ENCODE measurements around the gene PROM1.

The PROM1 gene

DNA sequence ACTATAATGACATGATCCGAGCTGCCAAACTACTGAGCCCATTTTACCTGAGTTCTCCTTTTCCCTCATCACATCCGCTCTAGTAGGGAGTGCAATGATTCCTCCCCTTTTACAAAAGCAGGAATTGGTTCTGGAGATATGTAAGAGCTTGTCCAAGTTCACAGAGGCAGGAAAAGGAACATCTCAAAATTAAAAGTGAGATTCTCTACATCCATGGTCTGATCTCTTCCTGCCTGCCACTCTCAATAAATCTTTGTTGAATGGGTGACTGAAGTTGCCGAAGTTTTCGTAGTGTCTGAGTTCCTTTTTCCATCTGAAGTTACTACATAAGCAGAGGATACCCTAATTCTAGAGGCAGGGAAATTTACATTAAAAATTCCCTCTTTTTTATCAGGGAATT lies 145.2 kb downstream of the PROM1 start, which contains the start of gene FGFBP1:
Gene FGFBP1, minus strand, starts transcription at position 101 of the 400 bp plus-strand sequence. CDS start 2,108 bp downstream, outside the sequence.
- H3K9me3 ChIP-seq (ENCODE audit: control extremely low read depth in 1 of 5, control insufficient read depth in 4 of 5, insufficient read depth in 2 of 5, low read depth in 1 of 5, low read length in 4 of 5): no peaks in the 10 kb centered on the region
- ChIA-PET POLR2A (no interaction called here), CTCF (interaction anchor here (0.7 to 1.1 kb wide), 4 partner anchors 20 to 459 kb away, joined by 3 to 5 read pairs (median 3); no protein-coding TSS in a partner anchor)
- H3K4me3 ChIP-seq (ENCODE audit: control insufficient read depth in 1 of 7, extremely low read depth in 1 of 7, insufficient read depth in 4 of 7, low read depth in 2 of 7, low read length in 6 of 7): no peak within 1 kb of the TSS
- no peak for DNase-seq
- H3K4me1 ChIP-seq (ENCODE audit: control extremely low read depth in 1 of 4, control insufficient read depth in 4 of 4, insufficient read depth in 4 of 4, low read length in 3 of 4): no peaks in the 10 kb centered on the region
- no peak within 1 kb of the TSS for H3K27ac ChIP-seq (ENCODE audit: insufficient read depth in 1 of 2, low read depth in 1 of 2, low read length in 2 of 2, poor library complexity in 1 of 2, severe bottlenecking in 2 of 2)
- no CpG with 5 or more reads among the region's 4 CpGs for WGBS (ENCODE audit: insufficient coverage)
- no peaks in the 10 kb centered on the region for H3K36me3 ChIP-seq (ENCODE audit: control insufficient read depth in 4 of 4, insufficient read depth in 4 of 4, low read length in 3 of 4)
- H3K27me3 ChIP-seq (replicated peaks in 2 of 5; ENCODE audit: control insufficient read depth in 4 of 5, insufficient read depth in 5 of 5, low read length in 4 of 5): peaks cover 0 to 8% (median 0%) of the 10 kb centered on the region in 5 experiments

DNA sequence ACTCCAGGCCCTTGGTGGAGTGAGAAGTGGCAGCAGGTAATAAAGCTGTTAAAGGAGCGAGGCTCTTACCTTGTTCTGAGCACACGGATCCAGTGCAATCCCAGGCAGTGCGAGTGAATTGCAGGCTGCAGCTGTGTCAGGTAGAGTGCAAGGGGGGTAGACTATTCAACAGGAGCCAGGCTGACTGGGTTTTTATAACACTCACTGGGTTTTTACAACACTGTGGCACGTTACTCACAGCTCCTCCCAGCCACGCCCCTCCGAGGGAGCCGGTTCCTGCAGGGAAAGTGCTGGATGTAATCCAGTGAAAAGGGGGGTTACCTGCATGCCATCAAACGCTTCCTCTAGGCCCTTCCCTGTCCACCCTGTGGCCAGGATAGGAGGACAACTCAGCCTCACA lies 145.6 kb downstream of the PROM1 start:
- 70% methylated on average over 8 of the region's 8 CpGs for WGBS (ENCODE audit: insufficient coverage)
- Histone ChIP-seq H3K36me3 (ENCODE audit: control insufficient read depth in 4 of 4, insufficient read depth in 4 of 4, low read length in 3 of 4) (no peaks in the 10 kb centered on the region), H3K27ac (ENCODE audit: insufficient read depth in 1 of 2, low read depth in 1 of 2, low read length in 2 of 2, poor library complexity in 1 of 2, severe bottlenecking in 2 of 2) (no peak overlapping the region), H3K9me3 (ENCODE audit: control extremely low read depth in 1 of 5, control insufficient read depth in 4 of 5, insufficient read depth in 2 of 5, low read depth in 1 of 5, low read length in 4 of 5) (no peaks in the 10 kb centered on the region), H3K4me1 (ENCODE audit: control extremely low read depth in 1 of 4, control insufficient read depth in 4 of 4, insufficient read depth in 4 of 4, low read length in 3 of 4) (no peaks in the 10 kb centered on the region), H3K4me3 (ENCODE audit: control insufficient read depth in 1 of 7, extremely low read depth in 1 of 7, insufficient read depth in 4 of 7, low read depth in 2 of 7, low read length in 6 of 7) (no peak overlapping the region), H3K27me3 (replicated peaks in 2 of 5; ENCODE audit: control insufficient read depth in 4 of 5, insufficient read depth in 5 of 5, low read length in 4 of 5) (peaks cover 0 to 8% (median 0%) of the 10 kb centered on the region in 5 experiments)
- ChIA-PET POLR2A (no interaction called here), CTCF (interaction anchor here (0.9 to 1.1 kb wide), 4 partner anchors 11 to 55 kb away, joined by 3 to 5 read pairs (median 3); no protein-coding TSS in a partner anchor)
- DNase-seq: no peak

GRCh38 chr4:15936495-15936894 lies 147.3 kb downstream of the PROM1 start:
- no peaks in the 10 kb centered on the region for H3K9me3 ChIP-seq (ENCODE audit: control extremely low read depth in 1 of 5, control insufficient read depth in 4 of 5, insufficient read depth in 2 of 5, low read depth in 1 of 5, low read length in 4 of 5)
- no peaks in the 10 kb centered on the region for H3K36me3 ChIP-seq (ENCODE audit: control insufficient read depth in 4 of 4, insufficient read depth in 4 of 4, low read length in 3 of 4)
- POLR2A ChIA-PET: no interaction called here
- CTCF ChIA-PET: no interaction called here
- no peak overlapping the region for H3K27ac ChIP-seq (ENCODE audit: insufficient read depth in 1 of 2, low read depth in 1 of 2, low read length in 2 of 2, poor library complexity in 1 of 2, severe bottlenecking in 2 of 2)
- no peak for DNase-seq
- WGBS (ENCODE audit: insufficient coverage): 89% methylated on average over 4 of the region's 4 CpGs
- peaks cover 0 to 5% (median 0%) of the 10 kb centered on the region in 5 experiments for H3K27me3 ChIP-seq (replicated peaks in 2 of 5; ENCODE audit: control insufficient read depth in 4 of 5, insufficient read depth in 5 of 5, low read length in 4 of 5)
- H3K4me1 ChIP-seq (ENCODE audit: control extremely low read depth in 1 of 4, control insufficient read depth in 4 of 4, insufficient read depth in 4 of 4, low read length in 3 of 4): no peaks in the 10 kb centered on the region
- no peak overlapping the region for H3K4me3 ChIP-seq (ENCODE audit: control insufficient read depth in 1 of 7, extremely low read depth in 1 of 7, insufficient read depth in 4 of 7, low read depth in 2 of 7, low read length in 6 of 7)

DNA sequence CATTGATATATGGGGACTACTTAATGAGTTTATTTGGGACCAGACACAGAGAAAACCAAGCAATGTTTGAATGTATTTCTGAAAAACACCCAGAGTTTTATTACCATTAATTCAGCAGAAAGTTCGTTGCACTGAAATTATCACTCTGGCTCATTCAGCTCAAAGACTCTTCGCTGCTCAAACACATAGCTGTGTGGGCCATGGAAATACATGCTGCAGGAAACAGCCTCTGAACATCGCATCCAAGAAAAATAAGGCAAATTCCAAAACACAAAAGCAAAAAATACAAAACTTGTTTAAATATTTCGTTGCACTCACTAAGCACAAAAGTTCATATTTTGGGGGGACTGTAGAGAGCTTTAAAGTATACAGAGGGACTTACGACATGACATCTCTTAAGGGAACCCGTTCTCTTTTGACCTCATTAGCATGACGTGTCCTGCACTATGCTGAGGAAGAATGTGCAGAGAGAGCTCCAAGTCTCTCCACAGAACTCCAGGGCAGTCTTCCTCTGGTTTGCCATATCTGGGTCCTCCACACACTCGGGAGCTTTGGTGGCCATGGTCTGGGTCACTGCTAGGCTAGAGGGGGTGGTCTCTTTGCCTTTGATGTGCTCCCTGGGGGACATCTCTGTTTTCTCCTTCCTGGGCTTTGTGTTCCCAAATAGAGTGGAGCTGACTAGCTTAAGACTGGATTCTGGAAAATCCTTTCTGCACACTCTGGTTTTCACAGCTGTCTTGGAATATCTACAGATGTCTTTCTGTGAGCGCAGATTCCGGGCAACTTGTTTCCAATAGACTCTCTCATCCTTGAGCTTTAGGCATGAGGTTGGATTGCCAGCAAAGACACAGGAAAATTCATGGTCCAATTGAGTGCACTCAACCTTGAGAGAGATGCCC lies 148.1 kb downstream of the PROM1 start:
- POLR2A ChIA-PET: no interaction called here
- no peak overlapping the region for H3K4me3 ChIP-seq (ENCODE audit: control insufficient read depth in 1 of 7, extremely low read depth in 1 of 7, insufficient read depth in 4 of 7, low read depth in 2 of 7, low read length in 6 of 7)
- peaks cover 0 to 5% (median 0%) of the 10 kb centered on the region in 5 experiments for H3K27me3 ChIP-seq (replicated peaks in 2 of 5; ENCODE audit: control insufficient read depth in 4 of 5, insufficient read depth in 5 of 5, low read length in 4 of 5)
- no peak overlapping the region for H3K27ac ChIP-seq (ENCODE audit: insufficient read depth in 1 of 2, low read depth in 1 of 2, low read length in 2 of 2, poor library complexity in 1 of 2, severe bottlenecking in 2 of 2)
- H3K4me1 ChIP-seq (ENCODE audit: control extremely low read depth in 1 of 4, control insufficient read depth in 4 of 4, insufficient read depth in 4 of 4, low read length in 3 of 4): no peaks in the 10 kb centered on the region
- WGBS (ENCODE audit: insufficient coverage): 90% methylated on average over 9 of the region's 10 CpGs
- H3K36me3 ChIP-seq (ENCODE audit: control insufficient read depth in 4 of 4, insufficient read depth in 4 of 4, low read length in 3 of 4): no peaks in the 10 kb centered on the region
- CTCF ChIA-PET: interaction anchor here (1.1 kb wide), 1 partner anchor 13 kb away, joined by 4 read pairs; no protein-coding TSS in a partner anchor
- H3K9me3 ChIP-seq (ENCODE audit: control extremely low read depth in 1 of 5, control insufficient read depth in 4 of 5, insufficient read depth in 2 of 5, low read depth in 1 of 5, low read length in 4 of 5): no peaks in the 10 kb centered on the region
- no peak for DNase-seq

- ChIA-PET POLR2A (no interaction called here), CTCF (interaction anchor here (0.6 to 1.3 kb wide), 4 partner anchors 9 to 126 kb away, joined by 3 to 5 read pairs (median 4); no protein-coding TSS in a partner anchor)
- Histone ChIP-seq H3K4me3 (ENCODE audit: control insufficient read depth in 1 of 7, extremely low read depth in 1 of 7, insufficient read depth in 4 of 7, low read depth in 2 of 7, low read length in 6 of 7) (no peak overlapping the region), H3K27me3 (replicated peaks in 2 of 5; ENCODE audit: control insufficient read depth in 4 of 5, insufficient read depth in 5 of 5, low read length in 4 of 5) (peaks cover 0 to 7% (median 0%) of the 10 kb centered on the region in 5 experiments), H3K27ac (ENCODE audit: insufficient read depth in 1 of 2, low read depth in 1 of 2, low read length in 2 of 2, poor library complexity in 1 of 2, severe bottlenecking in 2 of 2) (no peak overlapping the region), H3K36me3 (ENCODE audit: control insufficient read depth in 4 of 4, insufficient read depth in 4 of 4, low read length in 3 of 4) (no peaks in the 10 kb centered on the region), H3K4me1 (ENCODE audit: control extremely low read depth in 1 of 4, control insufficient read depth in 4 of 4, insufficient read depth in 4 of 4, low read length in 3 of 4) (no peaks in the 10 kb centered on the region), H3K9me3 (ENCODE audit: control extremely low read depth in 1 of 5, control insufficient read depth in 4 of 5, insufficient read depth in 2 of 5, low read depth in 1 of 5, low read length in 4 of 5) (no peaks in the 10 kb centered on the region)
- DNase-seq: no peak
- 90% methylated on average over 2 of the region's 3 CpGs for WGBS (ENCODE audit: insufficient coverage)
These were observed 149.6 kb downstream of the PROM1 start for GRCh38 chr4:15934259-15934658.

DNA sequence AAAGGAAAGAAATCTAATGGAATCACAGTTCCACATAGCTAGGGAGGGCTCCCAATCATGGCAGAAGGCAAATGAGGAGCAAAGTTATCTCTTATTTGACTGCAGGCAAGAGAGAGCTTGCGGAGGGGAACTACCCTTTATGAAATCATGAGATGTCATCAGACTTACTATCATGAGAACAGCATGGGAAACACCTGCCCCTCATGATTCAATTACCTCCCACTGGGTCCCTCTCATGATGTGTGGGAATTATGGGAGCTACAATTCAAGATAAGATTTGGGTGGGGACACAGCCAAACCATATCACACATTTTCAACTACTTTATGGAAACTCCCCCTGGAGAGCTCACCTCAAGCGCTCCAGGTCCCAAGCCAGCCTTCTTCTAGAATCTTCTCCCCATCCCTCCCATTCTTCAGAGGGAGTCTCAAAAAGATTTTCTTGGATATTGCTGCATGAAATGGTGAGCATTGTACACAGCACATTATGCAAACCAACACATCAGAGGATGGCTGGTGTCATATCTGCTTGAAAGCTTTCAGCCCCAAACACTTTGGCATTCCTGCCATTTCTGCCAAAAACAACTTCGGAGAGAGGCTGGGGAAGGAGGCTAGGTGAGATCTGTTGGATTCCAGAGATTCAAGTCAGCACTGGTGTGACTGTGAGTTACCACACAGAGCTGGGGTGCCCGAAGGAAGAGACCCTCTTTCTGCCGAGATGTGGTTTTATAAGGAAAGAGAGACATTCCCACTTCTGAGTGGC lies 152.2 kb downstream of the PROM1 start:
- Histone ChIP-seq H3K4me3 (ENCODE audit: control insufficient read depth in 1 of 7, extremely low read depth in 1 of 7, insufficient read depth in 4 of 7, low read depth in 2 of 7, low read length in 6 of 7) (no peak overlapping the region), H3K36me3 (ENCODE audit: control insufficient read depth in 4 of 4, insufficient read depth in 4 of 4, low read length in 3 of 4) (no peaks in the 10 kb centered on the region), H3K27me3 (replicated peaks in 2 of 5; ENCODE audit: control insufficient read depth in 4 of 5, insufficient read depth in 5 of 5, low read length in 4 of 5) (peaks cover 0 to 4% (median 0%) of the 10 kb centered on the region in 5 experiments), H3K9me3 (ENCODE audit: control extremely low read depth in 1 of 5, control insufficient read depth in 4 of 5, insufficient read depth in 2 of 5, low read depth in 1 of 5, low read length in 4 of 5) (no peaks in the 10 kb centered on the region), H3K4me1 (ENCODE audit: control extremely low read depth in 1 of 4, control insufficient read depth in 4 of 4, insufficient read depth in 4 of 4, low read length in 3 of 4) (no peaks in the 10 kb centered on the region), H3K27ac (ENCODE audit: insufficient read depth in 1 of 2, low read depth in 1 of 2, low read length in 2 of 2, poor library complexity in 1 of 2, severe bottlenecking in 2 of 2) (no peak overlapping the region)
- CTCF ChIA-PET: interaction anchor here (0.6 kb wide), 1 partner anchor 114 kb away, joined by 3 read pairs; no protein-coding TSS in a partner anchor
- DNase-seq: no peak
- 93% methylated on average over 3 of the region's 5 CpGs for WGBS (ENCODE audit: insufficient coverage)
- POLR2A ChIA-PET: no interaction called here

Data from common myeloid progenitor, CD34-positive (primary cell).